ENCODE results near the gene SUPT4H1.
"Not testable (repeated sequence)": the region's sequence is repeated elsewhere in the genome, so short reads cannot be mapped to it uniquely, and the experiment has no call there.

The SUPT4H1 gene

GRCh38 chr17:58351831-58352595, at the start of gene SUPT4H1:
Gene SUPT4H1, minus strand, starts transcription at chr17:58352201. Its CDS starts 66 bp downstream, at chr17:58352135.
- H3K4me1 Mint-ChIP-seq, result peaks cover 58% of the 10 kb centered on the region
- peaks cover 69% of the 10 kb centered on the region for H3K36me3 Mint-ChIP-seq

GRCh38 chr17:58401287-58401686, 49.3 kb upstream of the SUPT4H1 start:
- Mint-ChIP-seq H3K9me3 (no peaks in the 10 kb centered on the region), H3K27ac (no peak overlapping the region)

More at GRCh38 chr17:58351831-58352595, at the start of gene SUPT4H1:
- H3K4me3 Mint-ChIP-seq, result peak within 1 kb of the TSS; percentile 99
- no peaks in the 10 kb centered on the region for H3K9me3 Mint-ChIP-seq
- peak within 1 kb of the TSS; percentile 98 for H3K27ac Mint-ChIP-seq
- ATAC-seq (peak; percentile 95), DNase-seq (ENCODE audit: low spot score in 2 of 2) (peak; percentile 75 to 94)

GRCh38 chr17:58400826-58401225, 48.8 kb upstream of the SUPT4H1 start:
- Mint-ChIP-seq H3K4me3 (no peak overlapping the region), H3K27ac (no peak overlapping the region), H3K4me1 (peaks cover 8% of the 10 kb centered on the region), H3K36me3 (no peaks in the 10 kb centered on the region), H3K9me3 (no peaks in the 10 kb centered on the region)
- ATAC-seq (no peak), DNase-seq (ENCODE audit: low spot score in 2 of 2) (no peak)

More at GRCh38 chr17:58401287-58401686, 49.3 kb upstream of the SUPT4H1 start:
- Mint-ChIP-seq H3K36me3 (no peaks in the 10 kb centered on the region), H3K4me1 (peaks cover 8% of the 10 kb centered on the region), H3K4me3 (no peak overlapping the region)
- no peak for DNase-seq (ENCODE audit: low spot score in 2 of 2)
- ATAC-seq, result no peak

GRCh38 chr17:58399974-58400373, 48.0 kb upstream of the SUPT4H1 start:
- Mint-ChIP-seq H3K4me1 (peaks cover 8% of the 10 kb centered on the region), H3K27ac (peak overlapping the region; percentile 7), H3K9me3 (no peaks in the 10 kb centered on the region), H3K36me3 (no peaks in the 10 kb centered on the region), H3K4me3 (no peak overlapping the region)
- DNase-seq (ENCODE audit: low spot score in 2 of 2) (no peak), ATAC-seq (no peak)

GRCh38 chr17:58398574-58399266, 46.7 kb upstream of the SUPT4H1 start:
- Mint-ChIP-seq H3K9me3 (no peaks in the 10 kb centered on the region), H3K4me1 (peaks cover 8% of the 10 kb centered on the region), H3K27ac (no peak overlapping the region), H3K4me3 (no peak overlapping the region), H3K36me3 (no peaks in the 10 kb centered on the region)
- DNase-seq (ENCODE audit: low spot score in 2 of 2), result no peak
- no peak for ATAC-seq

- H3K36me3 Mint-ChIP-seq; H3K4me3 Mint-ChIP-seq; ATAC-seq; H3K9me3 Mint-ChIP-seq; H3K4me1 Mint-ChIP-seq; H3K27ac Mint-ChIP-seq; DNase-seq (ENCODE audit: low spot score in 2 of 2): not testable (repeated sequence)
These were observed 45.4 kb upstream of the SUPT4H1 start for GRCh38 chr17:58397421-58397820.

- DNase-seq (ENCODE audit: low spot score in 2 of 2) (no peak), ATAC-seq (no peak)
- Mint-ChIP-seq H3K4me1 (no peaks in the 10 kb centered on the region), H3K36me3 (no peaks in the 10 kb centered on the region), H3K9me3 (no peaks in the 10 kb centered on the region), H3K4me3 (no peak overlapping the region), H3K27ac (no peak overlapping the region)
These were observed 44.2 kb upstream of the SUPT4H1 start for GRCh38 chr17:58396173-58396572.

- DNase-seq (ENCODE audit: low spot score in 2 of 2), result no peak
- no peak overlapping the region for H3K27ac Mint-ChIP-seq
- H3K4me1 Mint-ChIP-seq, result no peaks in the 10 kb centered on the region
- H3K4me3 Mint-ChIP-seq, result no peak overlapping the region
- no peak for ATAC-seq
- H3K9me3 Mint-ChIP-seq, result no peaks in the 10 kb centered on the region
- H3K36me3 Mint-ChIP-seq, result no peaks in the 10 kb centered on the region
These were observed 42.7 kb upstream of the SUPT4H1 start for GRCh38 chr17:58394534-58395223.

GRCh38 chr17:58391302-58391984, 39.4 kb upstream of the SUPT4H1 start:
- Mint-ChIP-seq H3K4me1 (peaks cover 11% of the 10 kb centered on the region), H3K27ac (no peak overlapping the region), H3K36me3 (no peaks in the 10 kb centered on the region), H3K4me3 (no peak overlapping the region), H3K9me3 (no peaks in the 10 kb centered on the region)
- ATAC-seq (no peak), DNase-seq (ENCODE audit: low spot score in 2 of 2) (no peak)

- no peaks in the 10 kb centered on the region for H3K36me3 Mint-ChIP-seq
- H3K4me3 Mint-ChIP-seq, result no peak overlapping the region
These were observed 38.9 kb upstream of the SUPT4H1 start for GRCh38 chr17:58390884-58391283.

GRCh38 chr17:58388302-58389190, 36.5 kb upstream of the SUPT4H1 start:
- Mint-ChIP-seq H3K4me1 (peaks cover 11% of the 10 kb centered on the region), H3K4me3 (no peak overlapping the region), H3K36me3 (no peaks in the 10 kb centered on the region), H3K9me3 (no peaks in the 10 kb centered on the region), H3K27ac (peak overlapping the region; percentile 61)
- no peak for ATAC-seq
- no peak for DNase-seq (ENCODE audit: low spot score in 2 of 2)

More at GRCh38 chr17:58390884-58391283, 38.9 kb upstream of the SUPT4H1 start:
- no peaks in the 10 kb centered on the region for H3K9me3 Mint-ChIP-seq
- H3K27ac Mint-ChIP-seq, result no peak overlapping the region
- peaks cover 11% of the 10 kb centered on the region for H3K4me1 Mint-ChIP-seq
- ATAC-seq (no peak), DNase-seq (ENCODE audit: low spot score in 2 of 2) (no peak)

- DNase-seq (ENCODE audit: low spot score in 2 of 2), result no peak
- Mint-ChIP-seq H3K9me3 (no peaks in the 10 kb centered on the region), H3K36me3 (no peaks in the 10 kb centered on the region), H3K4me3 (no peak overlapping the region), H3K27ac (peak overlapping the region; percentile 61), H3K4me1 (peaks cover 11% of the 10 kb centered on the region)
- ATAC-seq, result peak; percentile 99
These were observed 35.8 kb upstream of the SUPT4H1 start for GRCh38 chr17:58387834-58388233.

- H3K4me3 Mint-ChIP-seq, result no peak overlapping the region
- H3K9me3 Mint-ChIP-seq, result no peaks in the 10 kb centered on the region
- DNase-seq (ENCODE audit: low spot score in 2 of 2) (no peak), ATAC-seq (no peak)
- H3K4me1 Mint-ChIP-seq, result peaks cover 23% of the 10 kb centered on the region
- H3K27ac Mint-ChIP-seq, result no peak overlapping the region
- no peaks in the 10 kb centered on the region for H3K36me3 Mint-ChIP-seq
These were observed 34.7 kb upstream of the SUPT4H1 start for GRCh38 chr17:58386708-58387107.

GRCh38 chr17:58385359-58385899, 33.4 kb upstream of the SUPT4H1 start:
- no peak overlapping the region for H3K4me3 Mint-ChIP-seq
- no peak for ATAC-seq

More at GRCh38 chr17:58385359-58385899, 33.4 kb upstream of the SUPT4H1 start:
- Mint-ChIP-seq H3K9me3 (no peaks in the 10 kb centered on the region), H3K36me3 (no peaks in the 10 kb centered on the region), H3K4me1 (peaks cover 31% of the 10 kb centered on the region), H3K27ac (no peak overlapping the region)
- no peak for DNase-seq (ENCODE audit: low spot score in 2 of 2)

Data from stimulated activated effector memory CD8-positive, alpha-beta T cell treated with anti-CD3 and anti-CD28 coated beads, Interleukin-12 subunit alpha, Interleukin-12 subunit beta, amount 100 ng/mL, for 72 hours (primary cell).